Stimulated activated CD4-positive, alpha-beta T cell treated with anti-CD3 and anti-CD28 coated beads, Interleukin-1b, Interleukin-23, amount 100 ng/mL, for 24 hours (primary cell): Measurements from ENCODE around the gene S100A13.
"Not testable (repeated sequence)": the region's sequence is repeated elsewhere in the genome, so short reads cannot be mapped to it uniquely, and the experiment has no call there.

Experiments used
- DNase-seq, 4 experiments: peaks; one replicate each; pipeline ENCODE4 v3.0.0-alpha.2; 2020; ENCODE audit warnings: low read depth in 4 of 4, low spot score in 1 of 4

The S100A13 gene

DNA sequence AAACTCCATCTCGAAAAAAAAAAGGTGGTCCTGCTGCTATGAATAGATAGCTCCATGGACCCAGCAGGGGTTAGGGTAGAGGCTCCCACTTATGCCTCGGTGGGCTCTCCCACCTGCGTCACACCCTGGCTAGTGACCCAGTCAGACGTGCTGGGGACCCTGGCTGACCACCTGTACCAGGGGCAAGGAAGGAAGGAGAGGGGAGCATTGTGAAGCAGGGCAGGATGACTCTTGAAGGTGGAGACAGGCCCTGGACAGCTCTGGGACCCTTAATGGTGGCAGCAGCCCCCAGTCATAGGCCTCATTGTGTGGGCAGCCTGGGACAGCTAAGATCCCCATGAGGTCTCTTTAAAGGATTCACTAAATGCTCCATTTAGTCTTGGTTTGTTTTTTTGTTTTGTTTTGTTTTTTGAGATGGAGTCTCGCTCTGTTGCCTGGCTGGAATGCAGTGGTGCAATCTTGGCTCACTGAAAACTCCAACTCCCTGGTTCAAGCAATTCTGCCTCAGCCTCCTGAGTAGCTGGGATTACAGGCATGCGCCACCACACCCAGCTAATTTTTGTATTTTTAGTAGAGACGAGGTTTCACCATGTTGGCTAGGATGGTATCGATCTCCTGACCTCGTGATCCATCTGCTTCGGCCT is 20.8 kb upstream of the S100A13 start:
- DNase-seq: no peak

DNA sequence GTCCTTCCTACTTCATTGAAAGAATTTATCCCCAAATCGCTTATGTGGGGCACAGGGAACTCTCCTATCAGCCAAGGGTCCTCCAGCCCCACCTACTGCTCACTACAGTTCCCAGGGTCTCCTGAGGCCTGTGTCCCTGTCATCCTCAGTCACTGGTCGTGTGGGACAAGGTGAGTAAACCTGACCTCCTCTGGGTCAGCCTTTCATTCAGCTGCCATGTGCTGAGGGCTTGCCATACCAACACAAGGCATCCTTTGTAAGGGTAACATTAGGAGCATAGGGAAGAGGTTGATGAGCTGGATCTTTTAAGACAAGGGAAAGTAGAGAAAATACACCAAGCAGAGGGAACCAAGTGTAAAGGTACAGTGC is 20.0 kb upstream of the S100A13 start:
- no peak for DNase-seq

DNA sequence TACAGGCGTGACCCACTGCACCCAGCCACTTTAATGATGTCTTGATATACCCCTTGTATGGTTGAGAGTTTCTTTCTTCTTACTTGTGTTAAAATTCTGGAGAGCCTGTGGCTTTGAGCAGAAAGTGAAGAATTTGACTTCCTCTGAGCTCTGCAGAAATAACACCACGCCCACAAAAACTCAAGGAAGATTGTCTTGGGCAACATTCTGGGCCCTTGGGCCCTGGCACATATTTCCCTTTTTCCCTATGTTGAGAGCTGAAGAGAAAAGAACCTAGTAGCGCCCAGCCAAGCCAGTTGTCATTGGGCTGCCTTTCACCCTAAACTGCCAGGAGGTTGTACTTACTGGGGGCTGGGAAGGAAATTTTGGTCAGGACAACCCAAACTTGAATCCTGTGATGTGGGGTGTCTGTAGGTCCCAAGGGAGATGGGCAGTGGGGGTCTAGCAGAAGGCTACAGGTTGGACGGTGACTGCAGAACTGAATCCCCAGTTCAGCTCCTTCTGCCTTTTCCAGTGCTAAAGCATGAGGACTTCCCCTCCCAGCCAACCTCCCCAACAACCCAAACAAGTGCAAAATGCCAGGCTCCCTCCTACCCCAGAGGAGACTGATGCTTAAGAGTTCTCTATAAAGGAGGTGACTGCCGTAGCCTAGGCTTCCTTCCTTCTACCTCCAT is 19.5 kb upstream of the S100A13 start:
- no peak for DNase-seq

DNA sequence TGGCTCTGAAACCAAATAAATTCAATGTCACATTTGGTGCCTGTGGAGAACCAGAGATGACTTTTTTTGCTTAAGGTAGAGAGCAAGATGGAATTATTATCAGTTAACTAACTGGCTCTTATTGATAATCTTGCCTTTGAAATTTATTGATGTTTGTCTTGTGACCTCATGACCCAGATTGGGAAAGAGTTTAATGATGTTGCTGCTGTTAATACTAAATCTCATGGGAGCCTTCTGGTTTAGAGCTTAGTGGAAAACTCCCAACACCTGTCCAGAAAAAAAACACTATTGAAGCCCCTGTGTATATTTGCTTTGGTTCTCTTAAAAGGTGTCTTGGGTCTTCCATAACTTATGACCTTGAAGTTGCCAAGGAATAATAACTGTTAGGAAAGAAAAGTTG is 16.5 kb upstream of the S100A13 start:
- DNase-seq: no peak

DNA sequence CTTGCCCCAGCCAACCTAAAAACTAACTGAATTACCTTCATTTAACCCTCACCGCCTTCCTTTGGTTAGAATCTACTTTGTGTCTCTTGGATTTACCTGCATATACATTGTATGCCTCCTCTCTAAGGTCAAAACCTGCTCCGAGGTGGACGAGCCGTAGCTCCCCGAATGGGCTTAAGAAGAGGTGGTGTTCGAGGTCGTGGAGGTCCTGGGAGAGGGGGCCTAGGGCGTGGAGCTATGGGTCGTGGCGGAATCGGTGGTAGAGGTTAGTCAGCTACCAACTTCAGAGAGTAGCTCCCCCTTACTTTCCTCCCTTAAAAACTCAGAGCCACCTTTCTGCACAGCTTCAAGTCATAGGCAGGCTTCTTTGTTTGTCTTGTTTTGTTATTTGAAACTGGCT is 15.8 kb upstream of the S100A13 start:
- DNase-seq: no peak

DNA sequence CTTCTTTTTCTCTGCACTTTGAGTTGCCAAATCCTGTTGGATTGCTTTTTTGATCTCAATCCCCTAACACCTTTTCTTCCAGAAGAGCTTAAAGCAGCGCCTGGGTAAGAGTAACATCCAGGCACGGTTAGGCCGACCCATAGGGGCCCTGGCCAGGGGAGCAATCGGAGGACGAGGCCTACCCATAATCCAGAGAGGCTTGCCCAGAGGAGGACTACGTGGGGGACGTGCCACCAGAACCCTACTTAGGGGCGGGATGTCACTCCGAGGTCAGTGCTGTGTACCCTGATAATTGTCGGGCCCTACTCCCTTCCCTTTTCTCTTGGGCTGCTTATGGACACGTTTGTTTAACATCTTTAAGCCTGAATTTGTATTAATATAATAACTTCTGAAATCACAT is 14.9 kb upstream of the S100A13 start:
- no peak for DNase-seq

DNA sequence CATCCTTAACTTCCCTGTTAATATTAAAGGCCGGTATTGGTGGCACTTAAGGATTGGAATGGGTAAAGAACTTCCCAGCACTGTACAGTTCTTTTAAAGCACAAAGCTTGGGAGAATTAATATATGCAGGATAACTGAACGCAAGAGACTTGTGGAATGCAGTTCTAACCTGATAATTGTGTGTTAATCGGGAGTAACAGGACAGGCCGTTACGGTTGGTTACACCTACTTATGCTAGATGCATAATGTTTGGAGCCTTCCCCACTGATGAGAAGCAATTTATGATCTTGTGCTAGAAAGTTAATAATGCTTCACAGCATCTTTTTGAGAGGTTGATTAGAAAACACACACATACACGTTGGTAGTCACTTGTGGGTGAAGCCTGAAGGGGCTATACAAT is 13.6 kb upstream of the S100A13 start:
- DNase-seq: no peak

DNA sequence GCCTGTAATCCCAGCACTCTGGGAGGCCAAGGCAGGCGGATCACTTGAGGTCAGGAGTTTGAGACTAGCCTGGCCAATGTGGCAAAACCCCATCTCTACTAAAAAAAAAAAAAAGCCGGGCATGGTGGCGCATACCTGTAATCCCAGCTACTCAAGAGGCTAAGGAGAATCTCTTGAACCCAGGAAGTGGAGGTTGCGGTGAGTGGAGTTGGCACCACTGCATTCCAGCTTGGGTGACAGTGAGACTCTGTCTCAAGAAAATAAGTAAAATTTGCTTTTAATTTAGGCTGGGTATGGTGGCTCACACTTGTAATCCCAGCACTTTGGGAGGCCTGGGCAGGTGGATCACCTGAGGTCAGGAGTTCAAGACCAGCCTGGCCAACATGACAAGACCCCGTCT is 12.9 kb upstream of the S100A13 start:
- DNase-seq: not testable (repeated sequence)

DNA sequence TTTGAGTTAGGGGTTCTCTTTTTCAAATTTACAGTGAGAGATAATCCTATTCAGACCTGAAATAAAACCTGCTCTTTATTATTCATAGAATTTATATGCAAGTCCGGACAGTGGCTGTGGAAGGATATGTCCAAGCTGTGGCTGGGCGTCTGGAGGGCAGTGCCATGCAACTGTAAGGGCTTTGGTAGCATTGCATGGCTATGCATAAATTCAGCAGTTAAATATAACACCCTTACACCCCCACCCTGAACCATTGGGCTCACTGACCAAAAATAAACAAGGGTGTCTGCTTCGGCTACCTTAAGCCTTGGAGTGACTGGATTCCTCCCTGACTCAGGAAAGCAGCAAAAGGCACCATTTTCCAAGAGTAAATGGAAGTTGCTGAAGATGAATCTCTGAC is 12.0 kb upstream of the S100A13 start:
- DNase-seq: no peak

DNA sequence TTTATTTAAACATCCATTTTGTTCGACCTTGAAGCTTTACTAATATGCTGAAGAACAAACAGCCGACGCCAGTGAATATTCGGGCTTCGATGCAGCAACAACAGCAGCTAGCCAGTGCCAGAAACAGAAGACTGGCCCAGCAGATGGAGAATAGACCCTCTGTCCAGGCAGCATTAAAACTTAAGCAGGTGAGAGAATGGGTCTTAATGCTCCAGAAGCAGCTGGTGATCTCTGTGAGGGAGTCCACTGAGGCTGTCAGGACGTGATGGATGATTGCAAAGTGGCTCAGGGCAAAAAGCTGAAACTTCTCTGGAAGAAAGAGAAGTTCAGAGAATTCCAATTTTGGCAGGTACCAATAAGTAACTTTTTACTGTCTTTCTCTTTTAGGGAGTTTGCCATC is 11.0 kb upstream of the S100A13 start:
- DNase-seq: no peak

DNA sequence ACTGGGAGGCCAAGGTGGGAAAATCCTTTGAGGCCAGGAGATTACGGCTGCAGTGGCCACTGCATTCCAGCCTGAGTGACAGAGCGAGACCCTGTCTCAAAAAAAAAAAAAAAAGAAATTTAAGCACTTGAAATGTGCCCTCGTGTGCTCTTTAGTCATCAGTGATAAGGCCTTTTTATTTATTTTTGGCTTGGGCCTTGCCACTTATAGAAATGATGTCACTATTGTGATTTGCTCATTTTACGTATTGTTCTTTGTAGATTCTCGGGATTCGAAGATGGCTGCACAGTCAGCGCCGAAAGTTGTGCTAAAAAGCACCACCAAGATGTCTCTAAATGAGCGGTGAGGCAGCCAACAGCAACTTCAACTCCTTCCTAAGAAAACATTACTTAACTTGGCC is 9.0 kb upstream of the S100A13 start:
- no peak for DNase-seq

DNA sequence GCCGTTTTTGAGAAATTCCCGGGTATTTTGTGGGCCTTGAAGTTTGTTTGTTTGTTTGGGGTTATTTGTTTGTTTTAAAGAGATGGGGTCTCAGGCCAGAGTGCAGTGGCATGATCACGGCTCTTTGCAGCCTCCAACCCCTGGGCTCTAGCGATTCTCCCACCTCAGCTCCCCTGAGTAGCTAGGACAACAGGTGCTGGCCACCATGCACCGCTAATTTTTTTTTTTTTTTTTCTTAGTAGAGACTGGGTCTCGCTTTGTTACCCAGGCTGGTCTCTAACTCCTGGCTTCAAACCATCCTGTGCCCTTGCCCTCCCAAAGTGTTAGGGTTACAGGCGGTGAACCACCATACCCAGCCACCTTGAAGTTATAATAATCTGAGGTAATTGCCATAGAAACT is 8.6 kb upstream of the S100A13 start:
- DNase-seq: no peak

DNA sequence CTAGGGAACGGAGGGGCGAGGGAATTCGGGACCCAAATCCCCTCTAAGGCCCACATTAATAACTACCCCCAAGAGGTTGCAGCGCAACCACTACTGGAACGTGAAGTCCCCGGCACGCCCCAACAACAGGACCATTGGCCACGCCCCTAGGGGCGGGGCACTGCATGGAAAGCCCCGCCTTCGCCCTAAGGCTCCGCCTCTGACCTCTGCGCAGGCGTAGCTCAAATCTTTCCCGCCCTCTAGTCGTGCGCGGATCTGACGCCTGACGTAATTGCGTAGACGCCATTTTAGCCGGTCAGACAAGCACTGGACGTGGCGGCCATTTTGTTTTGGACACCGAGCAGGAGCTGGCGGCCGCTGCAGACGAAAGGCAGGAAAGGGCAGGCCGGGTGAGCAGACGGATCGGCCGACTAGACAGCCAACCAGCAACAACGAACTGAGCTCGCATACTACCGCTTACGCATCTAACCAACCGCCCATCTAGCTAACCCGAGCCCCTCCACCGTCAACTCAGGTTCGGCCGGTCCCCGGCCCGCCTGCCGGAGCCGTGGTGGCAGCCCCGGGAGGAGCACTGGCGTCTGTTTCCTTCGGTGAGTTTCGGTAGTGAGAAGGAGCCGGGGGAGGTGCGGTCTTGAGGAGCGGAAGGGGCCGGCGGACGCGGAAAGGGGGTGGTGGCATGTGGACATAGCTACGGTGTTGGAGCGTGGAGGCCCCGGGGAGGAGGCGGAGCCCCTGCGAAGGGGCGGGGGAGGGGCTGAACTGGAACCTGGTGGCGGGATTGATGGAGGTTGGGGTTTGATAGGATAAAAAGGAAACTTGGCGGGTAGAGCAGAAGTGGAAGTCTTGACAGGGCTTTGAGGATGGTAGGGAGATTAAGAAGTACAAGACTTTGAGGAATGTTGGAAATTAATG is 6.7 kb upstream of the S100A13 start, which contains the start of gene CHTOP:
Gene CHTOP, plus strand, starts transcription at position 313 of the 912 bp plus-strand sequence. CDS start 2,523 bp downstream, outside the sequence.
- DNase-seq: peak; percentile 92 to 95 (median 94)

DNA sequence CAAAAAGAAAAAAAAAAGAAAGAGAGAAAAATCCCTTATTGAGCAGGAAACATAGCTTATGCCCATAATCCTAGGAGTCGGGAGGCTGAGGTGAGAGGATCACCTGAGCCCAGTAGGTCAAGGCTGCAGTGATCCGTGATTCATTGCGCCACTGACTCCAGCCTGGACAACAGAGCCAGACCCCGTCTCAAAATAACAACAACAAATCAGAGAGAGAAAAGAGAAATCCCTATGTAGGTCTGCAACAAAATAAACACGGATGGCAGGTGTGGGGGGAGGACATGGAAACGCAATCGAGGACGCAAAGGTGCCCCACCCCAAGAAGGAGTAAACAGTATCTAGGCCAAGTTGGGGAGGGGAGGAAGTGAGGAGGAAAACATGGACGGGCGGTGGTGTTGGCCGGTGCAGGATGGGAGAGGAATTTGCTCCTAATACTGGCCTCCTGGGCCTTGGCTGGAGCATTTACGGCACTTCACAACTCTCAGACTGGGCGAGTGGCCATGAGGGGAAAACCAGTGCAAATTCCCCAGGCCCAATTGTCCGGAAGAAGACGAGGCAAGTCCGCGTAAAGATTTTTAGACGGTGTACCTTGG is 6.0 kb upstream of the S100A13 start:
- no peak for DNase-seq

DNA sequence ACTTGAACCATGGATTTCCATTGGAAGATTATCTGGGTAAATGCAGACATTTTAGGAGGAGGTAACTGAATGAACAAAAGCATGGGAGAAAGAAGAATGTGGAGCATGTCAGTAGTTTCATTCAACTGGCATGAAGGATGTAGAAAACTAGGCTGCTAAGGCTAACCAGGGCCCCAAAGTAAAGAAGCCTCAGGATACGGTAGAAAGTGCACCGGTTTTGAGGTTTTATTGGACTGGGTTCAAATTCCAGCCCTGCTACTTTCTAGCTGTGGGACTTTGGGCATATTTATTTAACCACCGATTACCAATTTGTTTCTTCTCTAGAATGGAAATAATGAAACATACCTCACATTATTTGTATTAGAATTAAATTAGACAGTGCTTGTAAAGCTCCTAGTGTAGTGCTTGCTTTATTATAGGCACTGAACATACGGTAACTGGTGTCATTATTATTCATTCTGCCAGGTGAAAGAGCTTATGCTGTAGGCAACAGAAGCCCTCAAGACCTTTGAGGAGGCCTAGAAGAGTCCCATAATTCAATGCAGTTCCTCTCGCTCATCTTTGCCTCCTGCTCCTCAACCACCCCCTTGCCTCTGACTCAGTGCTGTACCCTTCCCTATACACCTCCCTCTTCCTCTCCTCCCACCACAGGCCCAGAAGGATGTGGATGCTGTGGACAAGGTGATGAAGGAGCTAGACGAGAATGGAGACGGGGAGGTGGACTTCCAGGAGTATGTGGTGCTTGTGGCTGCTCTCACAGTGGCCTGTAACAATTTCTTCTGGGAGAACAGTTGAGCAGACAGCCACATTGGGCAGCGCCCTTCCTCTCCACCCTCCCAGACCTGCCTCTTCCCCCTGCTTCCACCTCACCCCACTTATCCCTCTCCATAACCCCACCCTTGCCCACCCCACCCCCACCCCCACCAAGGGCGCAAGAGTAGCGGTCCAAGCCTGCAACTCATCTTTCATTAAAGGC is 4.0 kb upstream of the S100A13 start:
- no peak for DNase-seq

DNA sequence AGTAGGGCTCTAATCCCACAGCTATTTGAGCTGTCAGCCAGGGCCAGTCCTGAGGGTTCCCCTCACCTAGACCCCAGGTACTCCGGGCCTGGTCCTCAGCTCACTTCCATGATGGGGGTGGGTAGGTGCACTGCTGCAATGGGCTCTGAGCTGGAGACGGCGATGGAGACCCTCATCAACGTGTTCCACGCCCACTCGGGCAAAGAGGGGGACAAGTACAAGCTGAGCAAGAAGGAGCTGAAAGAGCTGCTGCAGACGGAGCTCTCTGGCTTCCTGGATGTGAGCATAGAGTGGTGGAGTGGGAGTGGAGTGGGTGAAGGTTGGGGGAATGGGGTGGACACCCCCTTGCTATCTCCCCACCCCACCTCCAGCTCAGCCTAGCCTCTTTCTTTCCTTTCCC is 3.1 kb upstream of the S100A13 start:
- DNase-seq: no peak

DNA sequence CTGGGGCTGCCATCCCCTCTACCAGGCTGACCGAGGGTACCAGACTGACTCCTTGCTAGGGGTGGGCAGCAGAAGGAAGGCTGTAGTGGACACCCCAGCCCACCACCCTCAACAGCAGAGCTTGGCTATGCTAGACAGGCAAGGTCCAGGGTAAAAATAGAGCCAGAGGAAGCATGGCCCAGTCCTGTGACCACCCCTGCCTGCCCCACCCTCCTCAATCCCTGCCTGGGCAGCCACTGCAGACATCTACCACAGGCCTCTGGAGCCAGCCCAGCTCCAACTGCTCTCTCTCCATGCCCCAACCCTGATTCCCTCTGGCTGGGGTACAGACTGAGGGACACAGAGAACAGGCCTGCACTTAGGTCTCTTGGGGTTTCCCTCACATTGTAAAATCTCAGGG is 2.7 kb upstream of the S100A13 start:
- no peak for DNase-seq

DNA sequence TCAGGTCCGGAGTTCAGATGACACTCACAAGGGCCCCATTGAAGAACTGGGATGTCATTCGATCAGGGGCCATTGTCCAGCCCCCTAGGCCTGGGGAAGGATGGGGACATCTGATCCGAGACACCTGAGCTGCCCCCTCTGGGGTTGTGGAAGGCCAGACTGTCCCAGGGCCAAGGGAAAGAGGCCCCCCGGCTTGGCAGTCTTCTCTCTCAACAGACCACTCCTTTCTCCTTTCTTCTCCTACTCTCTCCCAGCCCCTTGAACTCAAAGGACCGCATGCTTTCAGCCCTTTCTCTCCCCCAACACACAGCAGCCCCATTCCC is 2.0 kb upstream of the S100A13 start:
- no peak for DNase-seq

DNA sequence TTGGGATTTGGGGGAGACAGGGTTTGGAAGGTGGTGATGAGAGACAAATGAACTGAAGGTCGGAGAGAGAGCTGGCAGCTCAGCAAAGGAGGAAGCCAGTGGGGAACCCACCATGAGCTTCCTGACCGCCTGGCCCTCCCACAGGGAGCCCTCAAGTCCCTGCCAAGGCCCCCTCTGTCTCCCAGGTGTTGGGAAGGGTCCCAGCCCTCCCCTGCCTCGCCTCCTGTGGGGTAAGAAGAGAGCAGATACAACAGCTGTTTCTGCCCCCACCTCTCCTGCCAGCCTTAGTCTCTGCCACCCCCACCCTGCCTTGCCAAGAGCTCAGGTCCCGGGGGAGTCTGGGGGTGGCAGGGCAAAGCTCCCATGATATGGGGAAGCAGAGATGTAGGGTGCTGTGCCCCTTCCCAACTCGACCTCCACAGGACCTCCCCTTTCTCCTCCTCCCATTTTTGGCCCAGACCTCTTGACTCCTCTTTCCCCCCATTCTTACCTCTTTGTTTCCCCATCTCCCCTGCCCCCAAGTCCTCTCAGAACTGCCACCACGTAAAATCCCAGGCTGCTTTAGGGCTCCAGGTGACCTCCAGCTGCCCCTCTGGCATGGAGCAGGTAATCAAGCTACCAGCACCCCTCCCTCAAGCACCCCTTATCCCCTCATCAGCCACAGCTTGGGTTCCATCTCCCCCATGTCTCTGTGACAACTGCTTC is 1.5 kb upstream of the S100A13 start:
- no peak for DNase-seq
